H9 (cell line): Measurements from ENCODE around the gene IGFBP4. TPM values are rescaled to one million over a fixed set of nuclear protein-coding genes. Genes with fewer than 3 reads are reported as not detected.

Source experiments
- DNase-seq: peaks from one replicate; pipeline ENCODE4 v3.0.0-alpha.2; 2017
- H2AFZ ChIP-seq: one replicate; pipeline ENCODE4 v1.6.1; 2013; ENCODE audit warnings: mild to moderate bottlenecking, low read length, control low read depth, moderate library complexity
- H2AK5ac ChIP-seq: 2 replicates; pipeline ENCODE4 v1.6.1; 2013; ENCODE audit warnings: low read length, control low read depth, mixed read lengths; ENCODE audit not compliant: insufficient read length
- H2BK120ac ChIP-seq: one replicate; pipeline ENCODE4 v1.6.1; 2013; ENCODE audit warnings: low read depth, mild to moderate bottlenecking, low read length, control low read depth, inconsistent platforms; ENCODE audit not compliant: poor library complexity, severe bottlenecking
- H2BK12ac ChIP-seq: 2 replicates; pipeline ENCODE4 v1.6.1; 2013; ENCODE audit warnings: low read length, control low read depth, mixed read lengths, low read depth; ENCODE audit not compliant: insufficient read length
- H2BK15ac ChIP-seq: 2 replicates; pipeline ENCODE4 v1.6.1; 2013; ENCODE audit warnings: low read depth, low read length, control low read depth
- H2BK20ac ChIP-seq: one replicate; pipeline ENCODE4 v1.6.1; 2013; ENCODE audit warnings: low read depth, mild to moderate bottlenecking, low read length, control low read depth, inconsistent platforms; ENCODE audit not compliant: poor library complexity, severe bottlenecking
- H2BK5ac ChIP-seq: 2 replicates; pipeline ENCODE4 v1.6.1; 2013; ENCODE audit warnings: low read length, control low read depth, mixed read lengths; ENCODE audit not compliant: insufficient read length
- H3K14ac ChIP-seq: 2 replicates; pipeline ENCODE4 v1.6.1; 2013; ENCODE audit warnings: low read length, control low read depth; ENCODE audit not compliant: insufficient read depth
- H3K18ac ChIP-seq: 2 replicates; pipeline ENCODE4 v1.6.1; 2013; ENCODE audit warnings: low read depth, mild to moderate bottlenecking, mixed read lengths, low read length, control low read depth; ENCODE audit not compliant: insufficient read length
- H3K23ac ChIP-seq: 2 replicates; pipeline ENCODE4 v1.6.1; 2013; ENCODE audit warnings: low read length, control low read depth, mixed read lengths, low read depth; ENCODE audit not compliant: insufficient read length
- H3K23me2 ChIP-seq: 2 replicates; pipeline ENCODE4 v1.6.1; 2013; ENCODE audit warnings: low read depth, mild to moderate bottlenecking, mixed read lengths, low read length, control low read depth; ENCODE audit not compliant: insufficient read length, poor library complexity, severe bottlenecking
- H3K27ac ChIP-seq: 2 replicates; pipeline ENCODE4 v1.5.1; 2013; ENCODE audit warnings: low read length, control low read depth, mixed read lengths, low read depth; ENCODE audit not compliant: insufficient read length
- H3K27me3 ChIP-seq: 2 replicates; pipeline ENCODE4 v1.6.1; 2013; ENCODE audit warnings: low read length, control low read depth, inconsistent platforms; ENCODE audit not compliant: insufficient read depth
- H3K4ac ChIP-seq: 2 replicates; pipeline ENCODE4 v1.6.1; 2013; ENCODE audit warnings: low read depth, mild to moderate bottlenecking, control low read depth, inconsistent platforms, low read length, moderate library complexity
- H3K4me1 ChIP-seq: 2 replicates; pipeline ENCODE4 v1.6.1; 2013; ENCODE audit warnings: low read length, control low read depth, inconsistent platforms; ENCODE audit not compliant: insufficient read depth
- H3K4me2 ChIP-seq: 2 replicates; pipeline ENCODE4 v1.6.1; 2013; ENCODE audit warnings: low read length, control low read depth, mixed read lengths; ENCODE audit not compliant: insufficient read length, insufficient read depth
- H3K56ac ChIP-seq: 2 replicates; pipeline ENCODE4 v1.6.1; 2013; ENCODE audit warnings: low read depth, mild to moderate bottlenecking, mixed read lengths, low read length, control low read depth; ENCODE audit not compliant: insufficient read length
- H3K79me1 ChIP-seq: 2 replicates; pipeline ENCODE4 v1.6.1; 2013; ENCODE audit warnings: low read depth, mild to moderate bottlenecking, moderate library complexity, low read length, control low read depth, inconsistent platforms; ENCODE audit not compliant: insufficient read depth, poor library complexity, severe bottlenecking
- H3K79me2 ChIP-seq: 2 replicates; pipeline ENCODE4 v1.6.1; 2013; ENCODE audit warnings: low read length, control low read depth, inconsistent platforms; ENCODE audit not compliant: insufficient read depth
- H3K9ac ChIP-seq: 2 replicates; pipeline ENCODE4 v1.6.1; 2013; ENCODE audit warnings: low read length, control low read depth, mixed read lengths; ENCODE audit not compliant: insufficient read length; ENCODE audit errors: extremely low read depth
- H3K9me3 ChIP-seq: one replicate; pipeline ENCODE4 v1.6.1; 2013; ENCODE audit warnings: low read depth, low read length, inconsistent platforms; ENCODE audit not compliant: control insufficient read depth
- H3T11ph ChIP-seq: one replicate; pipeline ENCODE4 v1.6.1; 2013; ENCODE audit warnings: mild to moderate bottlenecking, low read length, control low read depth, inconsistent platforms
- H4K20me1 ChIP-seq: one replicate; pipeline ENCODE4 v1.6.1; 2013; ENCODE audit not compliant: control insufficient read depth, insufficient read length, insufficient read depth
- H4K5ac ChIP-seq: 2 replicates; pipeline ENCODE4 v1.6.1; 2013; ENCODE audit warnings: low read depth, mild to moderate bottlenecking, mixed read lengths, low read length, control low read depth; ENCODE audit not compliant: insufficient read length
- H4K8ac ChIP-seq: replicated peaks from 2 replicates; pipeline ENCODE4 v1.6.1; 2013; ENCODE audit warnings: low read length, control low read depth, mixed read lengths, low read depth; ENCODE audit not compliant: insufficient read length
- H4K91ac ChIP-seq: 2 replicates; pipeline ENCODE4 v1.6.1; 2013; ENCODE audit warnings: low read depth, mild to moderate bottlenecking, moderate library complexity, mixed read lengths, low read length, control low read depth; ENCODE audit not compliant: insufficient read length
- H3K27ac Mint-ChIP-seq, 3 experiments: 2 replicates in 2 of 3; 3 replicates in 1 of 3; pipeline ENCODE4 v1.8.0; 2020 to 2021; ENCODE audit warnings: mixed read lengths in 3 of 3, mild to moderate bottlenecking in 1 of 3, moderate library complexity in 1 of 3
- H3K27me3 Mint-ChIP-seq: 2 replicates; pipeline ENCODE4 v1.8.0; 2021; ENCODE audit warnings: low read depth, mild to moderate bottlenecking, moderate library complexity, mixed read lengths
- H3K36me3 Mint-ChIP-seq, 3 experiments: 2 replicates in 2 of 3; 3 replicates in 1 of 3; pipeline ENCODE4 v1.8.0; 2020 to 2021; ENCODE audit warnings: low read depth in 3 of 3, mixed read lengths in 3 of 3; ENCODE audit not compliant: insufficient read depth in 1 of 3
- H3K4me1 Mint-ChIP-seq, 2 experiments: 2 replicates each; pipeline ENCODE4 v1.8.0; 2020; ENCODE audit warnings: mixed read lengths in 2 of 2
- H3K4me3 Mint-ChIP-seq, 2 experiments: 2 replicates in 1 of 2; 3 replicates in 1 of 2; pipeline ENCODE4 v1.8.0; 2020 to 2021; ENCODE audit warnings: mild to moderate bottlenecking in 2 of 2, mixed read lengths in 2 of 2, moderate library complexity in 1 of 2
- H3K9me3 Mint-ChIP-seq, 2 experiments: 2 replicates in 1 of 2; 3 replicates in 1 of 2; pipeline ENCODE4 v1.8.0; 2020; ENCODE audit warnings: mild to moderate bottlenecking in 2 of 2, mixed read lengths in 2 of 2, moderate library complexity in 1 of 2
- CTCF ChIP-seq: fragments of 200-600 bp; sonication (generic); conservative IDR thresholded peaks from 3 replicates; pipeline ENCODE4 v1.8.0; 2021; ENCODE audit warnings: antibody characterized with exemption, mild to moderate bottlenecking
- WGBS: extraction: QIAGEN DNeasy Blood & Tissue Kit; methylation state at CpG from one replicate; pipeline ENCODE4 v1.1.7; 2013; ENCODE audit warnings: missing lambda C conversion rate, low lambda C conversion rate, mixed read lengths; ENCODE audit not compliant: insufficient read length; ENCODE audit errors: extremely low coverage; 5-methylcytosine and 5-hydroxymethylcytosine counted together
- total RNA-seq: library from RNA; stranded (reverse); gene quantifications from 2 replicates; pipeline ENCODE4 v1.2.1, GENCODE V29; 2021

Gene IGFBP4
- total RNA-seq, 1 experiment from 2014 or later = 49.9 TPM

- no peak for DNase-seq
- Mint-ChIP-seq H3K4me1 (peaks cover 33 to 37% of the 10 kb centered on the region in 2 experiments), H3K36me3 (no peaks in the 10 kb centered on the region), H3K27me3 (peaks cover 6% of the 10 kb centered on the region), H3K27ac (peak overlapping the region in 2 of 3 experiments; percentile 21 to 49; a peak in 1 of 7 replicates), H3K4me3 (no peak overlapping the region; a peak in 1 of 5 replicates), H3K9me3 (no peaks in the 10 kb centered on the region)
- no peaks in the 10 kb centered on the region for H4K20me1 ChIP-seq
- H3T11ph ChIP-seq = no peak overlapping the region
- H3K23ac ChIP-seq = no peak overlapping the region
- H3K23me2 ChIP-seq = no peaks in the 10 kb centered on the region
- no peak overlapping the region for H2BK12ac ChIP-seq
- H4K91ac ChIP-seq = no peak overlapping the region
- no peak overlapping the region for H3K27ac ChIP-seq
- no peak overlapping the region for H3K4me2 ChIP-seq
- H2BK5ac ChIP-seq = no peak overlapping the region
- H3K9ac ChIP-seq = no peak overlapping the region
- no peak overlapping the region for H4K5ac ChIP-seq
- H3K56ac ChIP-seq = no peak overlapping the region
- H2BK15ac ChIP-seq = no peak overlapping the region
- no peak overlapping the region for H3K4ac ChIP-seq
- no peak overlapping the region for H2AK5ac ChIP-seq
- H3K14ac ChIP-seq = no peak overlapping the region
- H2BK120ac ChIP-seq = no peak overlapping the region
- WGBS = no CpG with 5 or more reads among the region's 7 CpGs
- H3K27me3 ChIP-seq = no peaks in the 10 kb centered on the region
- TF ChIP-seq CTCF = no peak
- no peak overlapping the region for H2AFZ ChIP-seq
- no peak overlapping the region for H4K8ac ChIP-seq
- no peak overlapping the region for H3K18ac ChIP-seq
- H2BK20ac ChIP-seq = no peak overlapping the region
- H3K9me3 ChIP-seq = no peaks in the 10 kb centered on the region
- H3K79me2 ChIP-seq = no peaks in the 10 kb centered on the region
- H3K79me1 ChIP-seq = no peaks in the 10 kb centered on the region
- H3K4me1 ChIP-seq = peaks cover 6% of the 10 kb centered on the region
Observed at GRCh38 chr17:40481106-40481505, 37.9 kb downstream of the IGFBP4 start.
